Central memory CD8-positive, alpha-beta T cell (primary cell): Measurements from ENCODE around the gene HRH3.

Experiments
- ATAC-seq: fragments of 150-1000 bp; cut with Tn5 transposase; replicated peaks from 2 replicates; pipeline ENCODE4 v1.10.0; 2022; ENCODE audit warnings: mild to moderate bottlenecking, moderate FRiP score, moderate number of reproducible peaks; ENCODE audit not compliant: poor library complexity, severe bottlenecking; ENCODE audit errors: extremely low read depth
- DNase-seq, 2 donors: peaks; one replicate each; pipeline ENCODE4 v3.0.0; 2021; ENCODE audit warnings: low spot score in 2 of 2
- H3K27ac Mint-ChIP-seq: one replicate; pipeline ENCODE4 v1.8.0; 2022; ENCODE audit warnings: low read depth, mild to moderate bottlenecking, moderate library complexity, mixed read lengths
- H3K27me3 Mint-ChIP-seq: one replicate; pipeline ENCODE4 v1.8.0; 2022; ENCODE audit warnings: mixed read lengths
- H3K36me3 Mint-ChIP-seq: one replicate; pipeline ENCODE4 v1.8.0; 2022; ENCODE audit warnings: mild to moderate bottlenecking, moderate library complexity, mixed read lengths; ENCODE audit not compliant: insufficient read depth
- H3K4me1 Mint-ChIP-seq: one replicate; pipeline ENCODE4 v1.8.0; 2022; ENCODE audit warnings: mixed read lengths
- H3K4me3 Mint-ChIP-seq: one replicate; pipeline ENCODE4 v1.8.0; 2022; ENCODE audit warnings: mild to moderate bottlenecking, moderate library complexity, mixed read lengths
- H3K9me3 Mint-ChIP-seq: one replicate; pipeline ENCODE4 v1.8.0; 2022; ENCODE audit warnings: mixed read lengths

Gene HRH3

DNA sequence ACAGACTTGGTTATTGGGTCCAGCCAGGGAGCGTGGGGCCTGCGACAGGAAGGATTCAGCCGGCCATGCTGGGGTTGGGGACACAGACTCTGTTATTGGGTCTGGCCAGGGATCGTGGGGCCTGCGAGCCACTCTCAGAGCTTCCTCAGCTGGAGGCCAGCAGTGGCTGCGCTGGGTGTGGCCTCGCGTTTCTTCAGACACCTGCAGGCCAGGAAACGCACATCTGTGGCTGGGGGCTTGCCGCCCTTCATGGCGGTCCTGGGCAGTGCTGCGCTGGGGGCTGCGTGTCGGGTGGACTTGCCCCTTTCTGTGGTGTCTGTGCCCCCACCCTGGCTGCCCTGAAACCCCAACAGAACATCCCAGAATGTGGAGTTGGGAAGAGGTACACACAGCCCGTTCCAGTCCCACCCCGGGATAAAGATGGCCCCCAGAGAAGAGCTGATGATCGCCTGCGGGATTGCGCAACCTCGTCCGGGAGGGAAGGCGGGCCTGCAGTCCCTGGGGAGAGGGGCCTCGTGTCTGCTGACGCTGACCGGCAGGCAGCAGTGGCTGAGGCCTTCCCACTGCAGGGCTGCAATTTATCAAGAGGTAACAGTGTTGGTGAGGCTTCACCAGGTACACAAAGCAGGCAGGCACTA, 54.2 kb downstream of the HRH3 start:
- ATAC-seq = no peak
- Mint-ChIP-seq H3K27ac (no peak overlapping the region), H3K36me3 (peaks cover 10% of the 10 kb centered on the region), H3K4me1 (no peaks in the 10 kb centered on the region), H3K27me3 (no peaks in the 10 kb centered on the region), H3K9me3 (no peaks in the 10 kb centered on the region), H3K4me3 (no peak overlapping the region)
- DNase-seq = no peak
